SK-N-SH (cell line): Measurements from ENCODE around the gene INTS11.

Source experiments
- CHD2 ChIP-seq: fragments of 150-350 bp; IDR thresholded peaks from 2 replicates; pipeline ENCODE4 v1.6.1; 2018; ENCODE audit warnings: low read length; ENCODE audit not compliant: partially characterized antibody
- GATA2 ChIP-seq: sonication (generic); formaldehyde crosslinking; IDR thresholded peaks from 2 replicates; pipeline ENCODE4 v1.5.0; 2020; ENCODE audit warnings: mild to moderate bottlenecking, missing genetic modification reagents
- MEF2A ChIP-seq: IDR thresholded peaks from 2 replicates; pipeline ENCODE4 v1.4.0; 2012; ENCODE audit warnings: low read depth, borderline replicate concordance
- RCOR1 ChIP-seq: fragments of 150-350 bp; IDR thresholded peaks from 2 replicates; pipeline ENCODE4 v1.6.1; 2017; ENCODE audit warnings: antibody characterized with exemption, low read length
- RFX5 ChIP-seq: IDR thresholded peaks from 2 replicates; pipeline ENCODE4 v1.6.1; 2012; ENCODE audit warnings: mild to moderate bottlenecking, improper control_type of control experiment, low read length
- SIN3A ChIP-seq: IDR thresholded peaks from 2 replicates; pipeline ENCODE4 v1.6.1; 2012; ENCODE audit warnings: low read depth, mild to moderate bottlenecking, low read length, moderate library complexity, borderline replicate concordance
- YY1 ChIP-seq: IDR thresholded peaks from 2 replicates; pipeline ENCODE4 v1.4.0; 2012; ENCODE audit warnings: low read depth, mild to moderate bottlenecking
- TF ChIP-seq, protein P1 (sequence below): fragments of 200-600 bp; sonication (generic); IDR thresholded peaks from 2 replicates; pipeline ENCODE4 v1.6.1; 2017; ENCODE audit warnings: antibody characterized with exemption, mild to moderate bottlenecking, moderate library complexity
- TF ChIP-seq, protein P2 (sequence below): IDR thresholded peaks from 2 replicates; pipeline ENCODE4 v1.6.1; 2012; ENCODE audit warnings: mild to moderate bottlenecking, low read depth, low read length, moderate library complexity

DNA sequence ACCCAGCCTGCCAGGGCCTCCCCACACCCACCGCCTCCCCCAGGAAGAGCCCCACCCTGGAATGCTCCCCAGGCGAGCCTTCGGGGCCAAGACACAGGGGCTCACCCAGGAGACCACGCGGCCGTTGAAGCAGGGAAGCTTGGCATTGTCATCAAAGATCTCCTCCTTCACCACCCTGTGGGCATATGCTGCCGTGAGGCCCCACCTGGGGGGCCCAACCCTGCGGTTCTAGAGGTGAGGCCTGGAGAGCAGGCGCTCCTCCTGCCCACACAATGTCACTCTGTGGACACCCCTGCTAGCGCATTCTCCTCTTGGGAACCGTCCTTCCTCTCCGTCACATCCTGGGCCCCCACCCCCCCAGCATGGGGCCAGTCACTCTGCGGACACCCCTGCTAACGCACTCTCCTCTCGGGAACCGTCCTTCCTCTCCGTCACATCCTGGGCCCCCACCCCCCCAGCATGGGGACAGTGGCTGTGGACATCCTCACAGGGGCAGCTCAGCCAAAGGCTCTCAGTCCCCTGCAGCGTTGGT lies 18.2 kb upstream of the INTS11 start:
- TF ChIP-seq, protein P1, sequence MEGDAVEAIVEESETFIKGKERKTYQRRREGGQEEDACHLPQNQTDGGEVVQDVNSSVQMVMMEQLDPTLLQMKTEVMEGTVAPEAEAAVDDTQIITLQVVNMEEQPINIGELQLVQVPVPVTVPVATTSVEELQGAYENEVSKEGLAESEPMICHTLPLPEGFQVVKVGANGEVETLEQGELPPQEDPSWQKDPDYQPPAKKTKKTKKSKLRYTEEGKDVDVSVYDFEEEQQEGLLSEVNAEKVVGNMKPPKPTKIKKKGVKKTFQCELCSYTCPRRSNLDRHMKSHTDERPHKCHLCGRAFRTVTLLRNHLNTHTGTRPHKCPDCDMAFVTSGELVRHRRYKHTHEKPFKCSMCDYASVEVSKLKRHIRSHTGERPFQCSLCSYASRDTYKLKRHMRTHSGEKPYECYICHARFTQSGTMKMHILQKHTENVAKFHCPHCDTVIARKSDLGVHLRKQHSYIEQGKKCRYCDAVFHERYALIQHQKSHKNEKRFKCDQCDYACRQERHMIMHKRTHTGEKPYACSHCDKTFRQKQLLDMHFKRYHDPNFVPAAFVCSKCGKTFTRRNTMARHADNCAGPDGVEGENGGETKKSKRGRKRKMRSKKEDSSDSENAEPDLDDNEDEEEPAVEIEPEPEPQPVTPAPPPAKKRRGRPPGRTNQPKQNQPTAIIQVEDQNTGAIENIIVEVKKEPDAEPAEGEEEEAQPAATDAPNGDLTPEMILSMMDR, result no peak
- no peak for TF ChIP-seq SIN3A
- no peak for TF ChIP-seq RCOR1
- no peak for TF ChIP-seq YY1
- TF ChIP-seq, protein P2, sequence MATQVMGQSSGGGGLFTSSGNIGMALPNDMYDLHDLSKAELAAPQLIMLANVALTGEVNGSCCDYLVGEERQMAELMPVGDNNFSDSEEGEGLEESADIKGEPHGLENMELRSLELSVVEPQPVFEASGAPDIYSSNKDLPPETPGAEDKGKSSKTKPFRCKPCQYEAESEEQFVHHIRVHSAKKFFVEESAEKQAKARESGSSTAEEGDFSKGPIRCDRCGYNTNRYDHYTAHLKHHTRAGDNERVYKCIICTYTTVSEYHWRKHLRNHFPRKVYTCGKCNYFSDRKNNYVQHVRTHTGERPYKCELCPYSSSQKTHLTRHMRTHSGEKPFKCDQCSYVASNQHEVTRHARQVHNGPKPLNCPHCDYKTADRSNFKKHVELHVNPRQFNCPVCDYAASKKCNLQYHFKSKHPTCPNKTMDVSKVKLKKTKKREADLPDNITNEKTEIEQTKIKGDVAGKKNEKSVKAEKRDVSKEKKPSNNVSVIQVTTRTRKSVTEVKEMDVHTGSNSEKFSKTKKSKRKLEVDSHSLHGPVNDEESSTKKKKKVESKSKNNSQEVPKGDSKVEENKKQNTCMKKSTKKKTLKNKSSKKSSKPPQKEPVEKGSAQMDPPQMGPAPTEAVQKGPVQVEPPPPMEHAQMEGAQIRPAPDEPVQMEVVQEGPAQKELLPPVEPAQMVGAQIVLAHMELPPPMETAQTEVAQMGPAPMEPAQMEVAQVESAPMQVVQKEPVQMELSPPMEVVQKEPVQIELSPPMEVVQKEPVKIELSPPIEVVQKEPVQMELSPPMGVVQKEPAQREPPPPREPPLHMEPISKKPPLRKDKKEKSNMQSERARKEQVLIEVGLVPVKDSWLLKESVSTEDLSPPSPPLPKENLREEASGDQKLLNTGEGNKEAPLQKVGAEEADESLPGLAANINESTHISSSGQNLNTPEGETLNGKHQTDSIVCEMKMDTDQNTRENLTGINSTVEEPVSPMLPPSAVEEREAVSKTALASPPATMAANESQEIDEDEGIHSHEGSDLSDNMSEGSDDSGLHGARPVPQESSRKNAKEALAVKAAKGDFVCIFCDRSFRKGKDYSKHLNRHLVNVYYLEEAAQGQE, result no peak
- TF ChIP-seq CHD2, result no peak
- TF ChIP-seq GATA2 (CRISPR knock-in tag), result no peak
- TF ChIP-seq RFX5, result no peak
- no peak for TF ChIP-seq MEF2A
